C4-2B (cell line): ENCODE results near the gene GRIK2.

Experiments
- ZFX ChIP-seq: fragments of 450-650 bp; IDR thresholded peaks from 2 replicates; pipeline ENCODE4 v1.6.1; 2017
- TF ChIP-seq, protein P1 (sequence below): fragments of 450-650 bp; conservative IDR thresholded peaks from 2 replicates; pipeline ENCODE4 v1.5.1; 2017; ENCODE audit warnings: mild to moderate bottlenecking

GRCh38 chr6:102015431-102015830 is 621.9 kb downstream of the GRIK2 start:
- TF ChIP-seq, protein P1, sequence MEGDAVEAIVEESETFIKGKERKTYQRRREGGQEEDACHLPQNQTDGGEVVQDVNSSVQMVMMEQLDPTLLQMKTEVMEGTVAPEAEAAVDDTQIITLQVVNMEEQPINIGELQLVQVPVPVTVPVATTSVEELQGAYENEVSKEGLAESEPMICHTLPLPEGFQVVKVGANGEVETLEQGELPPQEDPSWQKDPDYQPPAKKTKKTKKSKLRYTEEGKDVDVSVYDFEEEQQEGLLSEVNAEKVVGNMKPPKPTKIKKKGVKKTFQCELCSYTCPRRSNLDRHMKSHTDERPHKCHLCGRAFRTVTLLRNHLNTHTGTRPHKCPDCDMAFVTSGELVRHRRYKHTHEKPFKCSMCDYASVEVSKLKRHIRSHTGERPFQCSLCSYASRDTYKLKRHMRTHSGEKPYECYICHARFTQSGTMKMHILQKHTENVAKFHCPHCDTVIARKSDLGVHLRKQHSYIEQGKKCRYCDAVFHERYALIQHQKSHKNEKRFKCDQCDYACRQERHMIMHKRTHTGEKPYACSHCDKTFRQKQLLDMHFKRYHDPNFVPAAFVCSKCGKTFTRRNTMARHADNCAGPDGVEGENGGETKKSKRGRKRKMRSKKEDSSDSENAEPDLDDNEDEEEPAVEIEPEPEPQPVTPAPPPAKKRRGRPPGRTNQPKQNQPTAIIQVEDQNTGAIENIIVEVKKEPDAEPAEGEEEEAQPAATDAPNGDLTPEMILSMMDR: no peak
- TF ChIP-seq ZFX: no peak
